H1 (cell line): ENCODE results near the gene CHST3. TPM values are rescaled to one million over a fixed set of nuclear protein-coding genes. Genes with fewer than 3 reads are reported as not detected.

Experiments
- BRCA1 ChIP-seq: IDR thresholded peaks from 2 replicates; pipeline ENCODE4 v1.6.1; 2012; ENCODE audit warnings: low read depth, low read length, improper control_type of control experiment
- CEBPB ChIP-seq: IDR thresholded peaks from 2 replicates; pipeline ENCODE4 v1.6.1; 2012; ENCODE audit warnings: low read depth, low read length
- CHD7 ChIP-seq: fragments of 300-600 bp; sonication (generic); IDR thresholded peaks from 2 replicates; pipeline ENCODE4 v1.7.1; 2012; ENCODE audit warnings: low read length, moderate library complexity, mild to moderate bottlenecking, inconsistent platforms; ENCODE audit not compliant: insufficient replicate concordance
- NANOG ChIP-seq: IDR thresholded peaks from 2 replicates; pipeline ENCODE4 v1.6.1; 2011; ENCODE audit warnings: low read length, low read depth, mild to moderate bottlenecking, inconsistent platforms; ENCODE audit not compliant: insufficient read depth, poor library complexity, severe bottlenecking
- PHF8 ChIP-seq: fragments of 200-600 bp; sonication (generic); conservative IDR thresholded peaks from 2 replicates; pipeline ENCODE4 v1.7.1; 2012; ENCODE audit warnings: low read depth, mild to moderate bottlenecking, inconsistent platforms, low read length, moderate library complexity
- POLR2AphosphoS5 ChIP-seq: IDR thresholded peaks from 2 replicates; pipeline ENCODE4 v1.6.1; 2011; ENCODE audit warnings: low read depth, low read length
- SAP30 ChIP-seq: fragments of 300-600 bp; sonication (generic); IDR thresholded peaks from 2 replicates; pipeline ENCODE4 v1.7.1; 2012; ENCODE audit warnings: low read length, moderate library complexity, mild to moderate bottlenecking, inconsistent platforms; ENCODE audit not compliant: insufficient read depth, insufficient replicate concordance
- polyA plus RNA-seq, 7 experiments: library from polyadenylated mRNA; depleted of rRNA in 3 of 7; stranded (reverse) in 5 of 7; unstranded in 2 of 7; fragments of >200 nt in 5 of 7; fragments of 200-250 nt in 2 of 7; gene quantifications; 1 replicate in 5 of 7; 2 replicates in 1 of 7; 4 replicates in 1 of 7; pipeline versions ENCODE4 v1.2.1 to v1.2.3, GENCODE V29; 2011 to 2013; ENCODE audit warnings: missing spikeins in 2 of 7, mixed read lengths in 2 of 7
- total RNA-seq: library from RNA; stranded (reverse); fragmentation: NEBNext Ultra II Directional; extraction: Animal tissue kit (Norgen Biotek cat#: 25700); gene quantifications from 2 replicates; pipeline ENCODE4 v1.2.1, GENCODE V29; 2021

CHST3 gene
- total and polyA plus RNA-seq, 2 of the 8 experiments (the other 6 are each of a cell fraction or from before 2014, with no cell fraction given): 2.0 to 5.8 TPM

DNA sequence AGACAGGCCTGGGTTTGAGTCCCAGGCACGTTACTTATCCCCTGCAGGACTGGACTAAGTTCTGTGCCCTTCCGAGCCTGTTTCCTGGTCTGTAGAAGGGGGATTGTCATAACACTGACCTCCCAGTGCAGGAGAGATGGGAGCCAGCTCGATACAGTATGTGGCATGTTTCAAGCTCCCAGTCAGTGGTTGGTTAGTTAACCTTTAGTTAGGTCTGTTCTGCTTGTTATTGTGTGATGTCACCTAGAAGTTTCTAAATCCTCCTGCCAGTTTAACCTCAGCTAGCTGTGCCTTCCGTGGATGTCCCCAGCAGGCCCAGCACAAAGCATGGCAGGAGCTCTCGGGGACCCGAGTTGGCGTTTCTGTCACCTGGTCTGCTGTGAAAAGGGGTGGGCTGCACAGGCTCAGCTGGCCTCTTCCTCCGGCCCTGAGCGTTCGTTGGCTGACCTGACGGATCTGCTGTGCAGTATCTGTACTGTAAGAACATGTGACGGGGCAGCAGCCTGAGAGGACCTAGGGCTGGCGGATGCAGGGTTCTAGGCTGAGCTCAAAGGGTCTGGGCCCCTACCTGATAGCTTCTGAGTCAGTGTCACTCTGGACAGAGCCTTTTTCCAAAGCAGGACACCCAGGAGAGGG, 71.2 kb downstream of the CHST3 start (continued):
- no peak for TF ChIP-seq CHD7
- TF ChIP-seq PHF8: no peak
- no peak for TF ChIP-seq CEBPB
- no peak for TF ChIP-seq SAP30
- TF ChIP-seq BRCA1: no peak
- TF ChIP-seq NANOG: no peak
- TF ChIP-seq POLR2AphosphoS5: no peak
